HG02885 (cell line): ENCODE measurements around the gene DIRAS1.

Source experiments
- ATAC-seq: cut with Tn5 transposase; IDR thresholded peaks from one replicate; pipeline ENCODE4 v1.9.1; 2021; ENCODE audit warnings: mild to moderate bottlenecking; ENCODE audit not compliant: unreplicated experiment, poor library complexity

Gene DIRAS1

DNA sequence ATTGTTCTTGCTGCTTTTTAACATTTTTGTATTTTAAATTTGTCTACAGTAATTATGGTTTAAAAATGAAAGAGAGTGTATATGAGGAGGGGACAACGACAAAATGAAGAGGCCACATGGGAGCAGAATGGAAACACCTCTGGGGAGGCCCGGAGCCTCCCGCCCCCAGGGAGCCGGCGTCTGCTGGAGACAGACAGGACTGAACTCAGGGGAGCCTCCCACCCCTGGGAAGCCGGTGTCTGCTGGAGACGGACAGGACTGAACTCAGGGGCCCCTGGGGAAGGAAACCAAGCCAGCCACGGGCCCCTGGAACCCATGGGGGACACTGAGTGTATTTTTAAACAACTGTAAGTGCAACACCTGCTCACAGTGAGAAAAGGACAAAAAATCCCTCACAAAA is 35.3 kb upstream of the DIRAS1 start:
- ATAC-seq, result no peak

DNA sequence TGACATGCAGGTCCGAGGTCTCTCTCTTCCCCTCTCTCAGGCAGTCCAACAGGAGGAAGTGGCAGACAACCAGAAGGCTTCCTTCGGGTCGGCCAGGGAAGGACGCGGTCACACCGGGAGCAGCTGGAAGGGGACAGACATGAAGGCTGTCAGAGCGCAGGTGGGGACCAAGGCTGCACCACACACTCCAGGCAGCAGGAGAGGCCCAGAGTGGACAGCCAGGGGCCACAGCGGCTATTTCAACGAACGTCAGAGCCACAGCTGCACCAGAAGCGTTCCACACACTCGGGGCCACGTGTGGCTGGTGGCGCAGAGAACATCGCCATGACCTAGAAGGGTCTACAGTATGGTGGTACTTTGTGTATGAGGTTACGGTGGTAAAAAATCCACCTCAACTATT is 34.6 kb upstream of the DIRAS1 start:
- no peak for ATAC-seq

DNA sequence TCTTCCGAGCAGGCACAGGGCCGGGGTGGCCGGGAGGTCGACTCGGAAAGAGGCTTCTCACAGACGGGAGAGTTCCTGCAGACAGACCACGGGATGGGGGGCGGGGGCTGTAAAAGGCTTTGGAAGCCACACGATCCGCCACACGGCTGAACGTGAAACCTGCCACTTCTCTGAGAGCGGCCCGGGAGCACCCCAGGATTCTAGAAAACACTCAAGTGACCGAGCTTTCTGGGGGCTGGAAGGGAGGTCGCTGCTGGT is 34.2 kb upstream of the DIRAS1 start:
- no peak for ATAC-seq

DNA sequence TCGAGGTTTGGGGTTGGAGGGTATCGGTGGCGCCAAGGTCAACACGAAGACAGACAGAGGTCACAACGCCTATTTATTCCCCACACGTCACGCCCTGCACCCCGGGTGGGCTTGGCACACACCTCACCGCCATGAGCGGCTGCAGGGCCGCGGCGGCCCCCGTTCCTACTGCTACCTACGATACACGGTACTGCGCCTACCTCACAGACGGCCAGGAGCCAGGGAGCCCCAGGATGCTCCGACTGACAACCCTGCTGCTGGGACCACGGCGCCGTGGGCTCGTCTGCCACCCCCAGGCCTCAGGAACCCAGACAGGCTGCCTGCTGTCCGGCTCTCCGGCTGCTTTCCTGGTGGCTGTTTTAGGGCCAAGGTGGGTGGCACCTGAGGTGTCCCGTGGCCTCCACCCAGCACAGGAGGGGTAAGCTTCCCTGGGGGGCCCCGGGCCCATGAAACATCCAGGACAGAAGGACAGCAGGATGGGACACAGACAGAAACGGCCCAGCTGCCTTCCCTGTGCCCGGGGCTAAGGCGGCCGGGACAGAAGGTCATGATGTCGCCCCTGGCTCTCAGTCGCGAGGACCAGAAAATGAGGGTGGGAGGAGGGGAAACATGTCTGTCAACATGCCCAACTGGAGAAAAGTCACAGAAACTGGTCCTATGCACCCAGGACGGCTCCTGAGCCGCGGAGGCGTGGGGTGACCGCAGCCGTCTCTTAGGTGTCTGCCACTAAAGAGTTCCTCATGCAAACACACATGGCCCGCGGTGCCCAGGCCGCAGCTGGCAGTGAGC is 33.7 kb upstream of the DIRAS1 start:
- ATAC-seq, result no peak

DNA sequence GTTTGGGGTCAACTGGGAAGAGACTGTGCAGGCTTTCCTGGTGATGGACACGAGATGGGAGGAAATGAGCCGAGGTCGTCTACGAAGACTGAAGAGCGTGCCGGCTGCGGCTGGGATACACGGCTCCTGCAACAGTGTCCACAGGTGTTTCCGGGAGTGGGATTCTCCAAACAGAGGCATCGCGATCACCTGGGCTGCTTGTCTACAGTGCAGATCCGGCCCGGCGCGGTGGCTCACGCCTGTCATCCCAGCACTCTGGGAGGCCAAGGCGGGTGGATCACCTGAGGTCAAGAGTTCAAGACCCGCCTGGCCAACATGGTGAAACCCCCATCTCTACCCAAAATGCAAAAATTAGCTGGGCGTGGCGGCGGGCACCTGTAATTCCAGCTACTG is 30.3 kb upstream of the DIRAS1 start:
- ATAC-seq, result no peak

DNA sequence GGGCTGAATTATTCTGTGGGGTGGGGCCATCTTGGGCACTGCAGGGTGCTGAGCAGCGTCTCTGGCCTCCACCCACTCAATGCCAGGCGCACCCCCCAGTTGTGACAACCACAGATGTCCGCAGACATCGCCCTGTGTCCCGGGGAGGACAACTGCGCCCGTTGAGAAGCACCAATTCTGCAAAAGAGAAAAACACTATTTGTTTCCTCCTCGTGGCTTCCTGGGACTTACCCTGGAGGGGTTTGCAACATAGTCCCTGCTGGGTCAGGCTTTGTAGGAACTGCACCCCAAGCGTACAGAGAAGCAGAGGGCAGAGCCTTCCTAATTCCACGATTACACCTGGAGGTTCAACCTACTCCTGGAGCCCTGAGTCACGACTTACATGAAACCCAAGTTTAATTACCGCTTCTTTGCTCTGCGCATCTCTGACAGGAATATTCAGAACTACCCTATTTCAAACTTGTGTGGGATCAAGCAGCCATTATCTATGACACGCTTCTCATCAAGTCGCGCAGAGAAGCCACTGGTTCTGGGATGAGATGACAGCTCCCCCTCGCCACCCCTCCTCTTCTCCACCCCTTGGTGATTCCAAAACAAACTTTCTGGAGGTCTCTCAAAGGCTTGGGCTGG is 29.8 kb upstream of the DIRAS1 start:
- no peak for ATAC-seq

DNA sequence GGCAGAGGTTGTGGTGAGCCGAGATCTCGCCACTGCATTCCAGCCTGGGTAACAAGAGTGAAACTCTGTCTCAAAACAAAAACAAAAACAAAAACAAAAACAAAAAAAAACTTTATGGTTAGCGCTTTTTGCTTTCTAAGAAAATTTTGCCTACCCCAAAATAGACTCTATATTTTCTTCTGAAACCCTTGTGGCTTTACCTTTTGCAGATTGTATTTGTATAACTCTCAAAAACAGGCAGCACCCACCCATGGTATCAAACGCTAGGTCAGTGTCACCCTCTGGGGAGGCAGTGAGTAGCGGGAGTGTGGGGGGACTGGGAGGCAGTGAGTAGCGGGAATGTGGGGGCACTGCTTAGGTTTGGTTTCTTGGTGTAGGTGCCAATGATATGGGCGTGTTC is 26.2 kb upstream of the DIRAS1 start:
- ATAC-seq, result peak; percentile 44

DNA sequence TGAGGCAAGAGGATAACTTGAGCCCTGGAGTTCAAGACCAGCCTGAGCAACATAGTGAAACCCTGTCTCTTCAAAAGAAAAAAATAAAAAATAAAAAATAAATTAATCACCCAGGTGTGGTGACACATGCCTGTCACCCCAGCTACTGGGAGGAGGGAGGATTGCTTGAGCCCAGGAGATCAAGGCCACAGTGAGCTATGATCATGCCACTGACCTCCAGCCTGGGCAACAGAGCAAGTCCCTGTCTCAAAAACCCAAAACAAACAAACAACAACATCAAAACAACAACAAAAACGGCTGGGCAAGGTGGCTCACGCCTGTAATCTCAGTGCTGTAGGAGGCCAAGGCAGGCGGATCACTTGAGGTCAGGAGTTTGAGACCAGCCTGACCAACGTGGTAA is 22.9 kb upstream of the DIRAS1 start:
- ATAC-seq, result no peak

DNA sequence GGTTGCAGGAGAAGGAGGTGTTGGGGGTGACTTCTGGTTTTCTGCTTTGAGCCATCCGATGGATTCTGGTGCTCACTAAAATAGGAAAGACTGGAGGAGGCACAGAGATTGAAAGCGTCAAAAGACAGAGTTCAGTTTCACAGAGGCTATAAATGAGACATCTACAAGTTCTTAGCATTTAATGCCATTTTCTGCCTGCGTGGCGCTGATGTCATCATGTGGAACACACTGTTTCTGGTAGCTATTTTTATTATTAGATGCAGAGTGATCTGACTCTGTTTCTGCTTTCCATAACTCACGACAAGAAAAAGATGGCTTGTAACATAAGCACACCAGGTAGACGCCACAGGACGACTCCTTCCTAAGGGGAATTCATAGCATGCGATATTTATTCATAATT is 21.9 kb upstream of the DIRAS1 start:
- ATAC-seq, result no peak

DNA sequence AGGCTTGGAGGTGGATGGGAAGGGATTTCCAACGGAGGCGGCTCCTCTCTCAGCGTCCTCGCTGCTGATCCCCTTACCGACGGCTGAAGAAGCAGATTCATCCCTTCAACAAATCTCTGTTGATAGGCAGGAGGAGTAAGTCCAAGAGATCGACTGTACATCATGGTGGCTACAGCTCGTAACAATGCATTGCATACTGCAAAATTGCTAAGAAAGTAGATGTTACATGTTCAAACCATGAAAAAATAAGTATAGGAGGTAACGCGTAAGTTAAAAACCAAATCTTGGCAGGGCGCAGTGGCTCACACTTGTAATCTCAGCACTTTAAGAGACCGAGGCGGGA is 19.1 kb upstream of the DIRAS1 start:
- no peak for ATAC-seq

DNA sequence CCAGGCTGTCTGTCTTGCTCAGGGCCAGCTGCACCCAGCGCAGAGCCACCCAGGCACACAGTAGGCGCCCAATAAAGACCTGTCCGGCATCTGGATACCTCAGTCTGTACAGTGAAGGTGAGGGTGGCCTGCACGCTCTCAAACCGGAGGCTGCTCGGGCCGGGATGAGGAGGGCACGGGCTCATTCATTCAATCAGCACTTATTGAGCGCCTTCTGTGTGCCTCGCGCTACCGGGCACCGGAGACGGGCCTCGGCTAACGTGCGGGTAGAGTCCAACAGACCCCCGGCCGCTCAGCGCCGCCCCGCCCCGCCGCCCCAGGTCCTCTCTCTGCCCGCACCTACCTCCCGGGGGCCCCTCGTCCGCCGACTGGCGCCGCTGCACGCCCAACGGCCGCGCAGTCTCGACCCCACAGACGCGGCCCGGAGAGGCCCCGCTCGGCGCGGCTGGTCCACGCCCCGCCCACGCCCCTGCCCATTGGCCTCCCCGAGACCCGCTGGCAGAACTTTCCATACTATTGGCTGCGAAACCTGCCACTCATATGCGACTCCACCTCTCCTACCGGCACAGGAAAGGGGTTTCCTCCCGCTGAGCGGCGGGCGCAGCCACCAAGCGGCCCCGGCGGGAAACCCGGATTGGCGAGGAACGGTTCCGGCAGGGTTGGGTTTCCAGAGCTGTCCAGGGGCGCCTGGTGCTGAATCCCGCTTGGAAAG is 18.6 kb upstream of the DIRAS1 start, which contains the start of gene SLC39A3:
Gene SLC39A3 (minus strand): TSS at position 416 of the 712 bp plus-strand sequence. CDS start 2,760 bp downstream, outside the sequence.
- ATAC-seq, result peak; percentile 96

DNA sequence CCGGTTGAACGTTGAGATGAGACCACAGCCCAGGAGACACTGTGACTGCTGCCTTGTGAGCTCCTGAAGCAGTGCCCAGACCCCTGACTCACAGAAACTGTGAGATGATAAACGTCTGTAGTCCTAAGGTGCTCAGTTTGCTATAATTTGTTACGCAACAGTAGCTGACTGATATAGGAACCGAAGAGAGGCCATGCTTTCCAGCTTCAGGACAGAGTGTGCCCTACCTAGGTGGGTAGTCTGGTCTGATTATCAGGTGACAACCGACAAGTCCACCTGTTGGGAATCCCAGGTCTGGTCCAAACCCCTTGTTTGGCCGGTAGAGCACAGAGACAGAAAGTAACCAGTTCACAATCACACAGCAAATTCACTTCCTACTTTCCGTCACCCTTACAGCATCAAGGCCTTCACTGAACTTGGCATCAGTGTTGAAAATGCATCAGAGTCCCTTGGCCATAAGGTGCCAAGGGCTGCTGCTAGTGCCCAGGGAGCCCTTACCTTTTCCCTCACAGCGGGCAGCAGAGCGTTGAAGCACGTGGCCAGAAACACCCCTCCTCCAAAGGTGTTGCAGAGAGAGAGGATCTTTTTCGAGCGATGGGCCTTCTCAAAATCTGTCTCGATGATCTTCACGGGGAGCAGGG is 15.5 kb upstream of the DIRAS1 start:
- ATAC-seq, result no peak

DNA sequence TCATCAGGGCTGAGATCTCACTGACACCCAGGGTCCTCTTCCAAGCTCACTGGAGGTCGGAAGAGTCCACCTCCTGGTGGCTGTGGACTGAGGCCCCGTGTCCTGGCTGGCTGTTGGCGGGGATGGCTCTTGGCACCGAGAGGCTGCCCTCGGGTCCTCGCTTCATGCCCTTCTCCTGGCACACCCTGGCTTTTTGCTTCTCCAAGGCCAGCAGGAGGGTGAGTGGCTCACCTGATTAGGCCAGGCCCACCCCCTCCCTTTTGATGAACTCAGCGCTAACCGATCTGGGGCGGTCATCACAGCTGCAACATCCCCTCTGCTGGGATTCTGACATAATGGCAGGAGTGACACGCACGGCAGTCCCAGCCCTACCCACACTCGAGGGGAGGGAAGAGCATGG is 14.2 kb upstream of the DIRAS1 start:
- ATAC-seq, result no peak

DNA sequence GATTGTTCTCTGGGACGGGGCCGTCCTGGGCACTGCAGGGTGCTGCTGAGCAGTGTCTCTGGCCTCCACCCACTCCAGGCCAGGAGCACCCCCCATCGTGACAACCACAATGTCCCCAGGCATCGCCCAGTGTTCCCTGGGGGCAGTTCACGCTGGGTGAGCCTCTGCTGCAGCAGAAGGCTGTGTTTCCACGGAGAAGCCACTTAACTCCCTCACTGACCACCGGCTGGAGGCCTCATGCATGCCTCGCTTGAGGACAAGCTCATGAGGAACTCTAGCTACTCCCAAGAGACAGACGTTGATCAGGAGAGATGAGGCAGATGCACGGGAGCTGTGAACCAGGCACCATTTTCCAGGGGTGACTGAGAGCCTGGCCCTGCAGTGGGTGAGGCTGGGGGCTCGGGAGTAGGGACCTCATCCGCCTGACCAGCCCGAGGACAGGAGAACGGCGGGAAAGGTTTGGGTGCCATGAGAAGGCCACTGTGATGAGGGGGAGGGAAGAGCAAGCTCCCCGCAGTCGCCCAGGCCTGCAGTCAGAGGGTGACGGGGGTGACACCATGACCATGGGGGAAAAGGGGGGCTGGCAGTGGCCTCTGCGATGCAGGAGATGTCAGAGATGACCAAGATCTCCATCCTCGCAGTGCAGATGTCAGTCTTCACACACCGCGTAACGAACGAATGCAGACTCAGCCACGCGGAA is 13.6 kb upstream of the DIRAS1 start:
- ATAC-seq, result no peak

DNA sequence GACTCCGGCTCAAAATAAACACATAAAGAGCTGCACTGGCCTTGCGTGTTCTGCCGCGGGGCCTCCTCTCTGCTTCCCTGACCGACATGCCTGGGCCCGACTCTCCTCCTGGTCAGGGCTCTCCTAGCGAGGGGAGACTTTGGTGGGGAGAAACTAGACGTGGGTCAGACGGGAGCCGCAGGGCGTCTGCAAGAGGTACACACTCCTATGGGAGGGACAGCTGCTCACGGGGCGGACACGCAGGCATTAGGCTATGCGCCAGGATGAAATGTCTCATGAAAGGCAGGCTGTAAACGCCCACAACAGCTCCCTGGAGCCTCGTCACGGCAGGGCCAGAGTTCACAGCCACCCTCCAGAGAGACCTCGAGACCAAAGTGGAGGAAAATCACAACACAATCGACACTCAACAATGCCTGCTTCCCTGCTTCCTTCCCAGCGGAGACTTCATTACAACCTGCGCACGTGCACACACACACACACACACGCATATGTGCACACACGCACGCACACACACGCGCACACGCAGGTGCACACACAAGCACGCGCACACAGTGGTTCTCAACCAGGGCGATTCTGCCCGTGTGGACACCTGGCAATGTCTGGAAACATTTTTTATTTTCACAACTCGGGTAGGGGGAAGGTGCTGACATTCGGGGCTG is 12.9 kb upstream of the DIRAS1 start:
- ATAC-seq, result no peak

DNA sequence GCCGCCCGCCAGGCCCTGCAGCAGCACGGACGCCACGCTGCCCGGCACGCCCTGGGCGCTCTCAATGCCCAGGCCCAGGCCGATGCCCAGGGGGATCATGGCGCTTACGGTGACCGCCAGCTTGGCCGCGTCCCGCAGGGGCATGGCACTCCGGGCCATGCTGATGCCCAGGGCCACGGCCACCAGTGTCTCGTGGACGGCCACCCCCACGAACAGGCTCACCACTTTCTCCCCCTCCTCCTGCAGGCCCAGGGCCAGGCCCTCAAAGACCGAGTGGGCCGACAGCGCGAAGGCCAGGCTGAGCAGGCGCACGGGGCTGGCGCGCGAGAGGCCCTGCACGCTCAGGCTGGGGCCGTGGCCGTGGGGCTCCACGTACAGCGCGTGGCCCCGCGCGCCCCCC is 11.7 kb upstream of the DIRAS1 start:
- no peak for ATAC-seq

DNA sequence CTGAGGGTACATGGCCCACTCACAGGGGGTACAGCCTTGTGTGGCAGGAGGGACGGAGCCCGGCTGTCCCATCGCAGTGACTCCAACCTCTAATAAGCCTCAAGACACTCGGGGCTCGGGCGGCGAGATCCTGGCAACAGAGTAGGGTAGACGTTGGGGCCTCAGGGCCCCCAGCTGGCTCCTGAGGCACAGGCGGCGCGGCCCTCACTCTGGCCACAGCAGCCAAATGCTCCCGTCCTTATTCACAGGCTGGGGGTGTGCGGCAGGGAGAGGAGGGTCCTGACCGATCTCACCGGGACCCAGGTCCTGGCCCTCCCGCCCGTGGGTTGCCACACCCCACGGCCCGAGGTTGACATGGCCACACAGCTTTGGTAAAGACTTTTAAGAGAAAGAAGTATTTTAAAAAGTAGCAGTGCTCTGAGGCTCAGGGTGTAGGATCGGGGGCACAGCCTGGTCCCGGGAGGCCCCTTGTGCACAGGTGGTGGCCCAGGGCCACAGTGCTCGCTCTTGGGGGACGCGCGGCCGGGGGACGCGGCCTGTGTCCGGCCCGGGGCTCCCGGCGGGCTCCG is 11.1 kb upstream of the DIRAS1 start:
- no peak for ATAC-seq

DNA sequence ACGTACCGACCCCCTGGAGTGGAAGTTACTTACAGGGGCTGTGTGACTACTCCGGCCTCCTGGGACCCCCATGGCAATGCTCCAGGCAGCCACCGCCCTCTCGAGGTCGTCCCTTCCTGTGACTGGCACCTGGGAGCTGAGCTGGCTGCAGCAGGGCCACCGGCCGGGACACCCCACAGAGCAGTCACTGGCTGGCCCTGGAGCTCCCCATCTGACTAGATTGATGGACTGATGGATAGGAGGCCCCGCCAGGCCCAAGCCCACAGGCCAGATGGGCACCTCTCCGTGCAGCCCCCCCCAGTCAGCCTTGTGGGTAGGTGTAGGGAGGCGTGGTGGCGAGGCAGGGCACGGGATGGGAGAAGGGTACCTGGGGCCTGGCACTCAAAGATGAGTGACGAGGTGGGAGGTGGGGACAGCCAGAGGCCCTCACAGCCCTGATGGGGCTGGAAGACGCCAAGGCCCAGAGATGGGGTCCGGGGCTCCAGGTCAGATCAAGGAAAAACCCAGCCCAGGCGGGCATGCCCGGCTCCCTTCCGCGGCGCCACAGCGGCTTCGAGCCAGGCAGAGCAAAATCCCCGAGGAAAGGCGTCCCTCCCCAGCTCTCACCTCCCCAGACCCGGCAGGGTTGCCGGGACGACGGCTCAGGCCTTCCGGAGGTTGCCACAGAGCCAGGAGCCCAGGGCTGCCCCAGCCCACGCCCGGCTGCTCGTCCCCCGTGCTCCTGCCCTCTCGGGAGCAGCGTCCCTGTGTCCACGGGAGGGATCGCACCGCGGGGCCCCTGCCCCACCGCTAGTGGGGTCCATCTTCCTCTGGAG is 10.2 kb upstream of the DIRAS1 start:
- ATAC-seq, result no peak
